HL-60 (cell line): ENCODE measurements around the gene MYL6B.

Source experiments
- DNase-seq, 2 experiments: peaks; one replicate each; pipeline ENCODE4 v3.0.0-alpha.2; 2010 to 2020; ENCODE audit warnings: low read depth in 1 of 2, low spot score in 1 of 2
- H3K27ac ChIP-seq: fragments of 250-450 bp; sonication (Bioruptor Pico); replicated peaks from 2 replicates; pipeline ENCODE4 v1.5.1; 2020; ENCODE audit warnings: mild to moderate bottlenecking, moderate library complexity
- H3K27me3 ChIP-seq: fragments of 250-450 bp; sonication (Bioruptor Pico); 2 replicates; pipeline ENCODE4 v1.5.1; 2021; ENCODE audit warnings: mild to moderate bottlenecking, moderate library complexity; ENCODE audit not compliant: insufficient read depth, poor library complexity, severe bottlenecking
- H3K4me3 ChIP-seq: replicated peaks from 2 replicates; pipeline ENCODE4 v1.5.1; 2011; ENCODE audit warnings: mild to moderate bottlenecking, control low read depth, low read length; ENCODE audit not compliant: insufficient read depth
- GABPA ChIP-seq: IDR thresholded peaks from 2 replicates; pipeline ENCODE4 v1.6.1; 2012; ENCODE audit warnings: low read depth
- POLR2AphosphoS5 ChIP-seq: IDR thresholded peaks from 2 replicates; pipeline ENCODE4 v1.6.1; 2012; ENCODE audit warnings: low read depth
- SPI1 ChIP-seq: IDR thresholded peaks from 2 replicates; pipeline ENCODE4 v1.6.1; 2012; ENCODE audit warnings: low read depth, mild to moderate bottlenecking, borderline replicate concordance
- TF ChIP-seq, protein P1 (sequence below): IDR thresholded peaks from 2 replicates; pipeline ENCODE4 v1.6.1; 2012; ENCODE audit warnings: low read depth; ENCODE audit not compliant: insufficient replicate concordance
- TF ChIP-seq, protein P2 (sequence below): IDR thresholded peaks from one replicate; pipeline ENCODE4 v1.5.1; 2011; ENCODE audit warnings: low read length, control low read depth, inconsistent platforms; ENCODE audit not compliant: insufficient read depth

The MYL6B gene

DNA sequence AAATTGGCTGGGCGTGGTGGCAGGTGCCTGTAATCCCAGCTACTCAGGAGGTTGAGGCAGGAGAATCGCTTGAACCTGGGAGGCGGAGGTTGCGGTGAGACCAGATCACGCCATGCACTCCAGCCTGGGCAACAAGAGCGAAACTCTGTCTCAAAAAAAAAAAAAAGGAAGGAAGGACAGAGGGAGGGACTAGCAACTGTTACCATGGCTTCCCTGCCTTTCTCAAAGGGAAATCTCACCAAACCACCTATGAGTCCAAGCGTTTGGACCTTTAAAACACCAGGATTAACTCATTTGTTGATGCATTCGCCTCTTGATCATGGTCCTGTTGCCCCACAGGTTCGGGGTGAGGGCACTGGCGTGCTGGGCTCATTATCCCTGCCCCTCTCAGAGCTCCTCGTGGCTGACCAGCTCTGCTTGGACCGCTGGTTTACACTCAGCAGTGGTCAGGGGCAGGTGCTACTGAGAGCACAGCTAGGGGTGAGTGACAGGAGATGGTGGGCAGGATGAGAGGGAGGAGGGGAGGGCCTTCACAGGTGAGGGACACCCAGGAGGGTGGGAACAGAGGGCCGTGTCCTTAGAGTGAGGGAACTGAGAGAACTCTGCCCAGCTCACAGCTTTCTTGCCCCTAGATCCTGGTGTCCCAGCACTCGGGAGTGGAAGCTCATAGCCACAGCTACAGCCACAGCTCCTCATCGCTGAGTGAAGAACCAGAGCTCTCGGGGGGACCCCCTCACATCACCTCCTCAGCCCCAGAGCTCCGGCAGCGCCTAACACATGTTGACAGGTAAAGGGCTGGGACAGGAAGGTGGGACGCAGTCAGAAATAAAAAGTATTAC, 10.2 kb upstream of the MYL6B start:
- Histone ChIP-seq H3K4me3 (no peak overlapping the region), H3K27ac (peak overlapping the region; percentile 35), H3K27me3 (no peaks in the 10 kb centered on the region)
- no peak for TF ChIP-seq POLR2AphosphoS5
- TF ChIP-seq GABPA, result no peak
- TF ChIP-seq, protein P1, sequence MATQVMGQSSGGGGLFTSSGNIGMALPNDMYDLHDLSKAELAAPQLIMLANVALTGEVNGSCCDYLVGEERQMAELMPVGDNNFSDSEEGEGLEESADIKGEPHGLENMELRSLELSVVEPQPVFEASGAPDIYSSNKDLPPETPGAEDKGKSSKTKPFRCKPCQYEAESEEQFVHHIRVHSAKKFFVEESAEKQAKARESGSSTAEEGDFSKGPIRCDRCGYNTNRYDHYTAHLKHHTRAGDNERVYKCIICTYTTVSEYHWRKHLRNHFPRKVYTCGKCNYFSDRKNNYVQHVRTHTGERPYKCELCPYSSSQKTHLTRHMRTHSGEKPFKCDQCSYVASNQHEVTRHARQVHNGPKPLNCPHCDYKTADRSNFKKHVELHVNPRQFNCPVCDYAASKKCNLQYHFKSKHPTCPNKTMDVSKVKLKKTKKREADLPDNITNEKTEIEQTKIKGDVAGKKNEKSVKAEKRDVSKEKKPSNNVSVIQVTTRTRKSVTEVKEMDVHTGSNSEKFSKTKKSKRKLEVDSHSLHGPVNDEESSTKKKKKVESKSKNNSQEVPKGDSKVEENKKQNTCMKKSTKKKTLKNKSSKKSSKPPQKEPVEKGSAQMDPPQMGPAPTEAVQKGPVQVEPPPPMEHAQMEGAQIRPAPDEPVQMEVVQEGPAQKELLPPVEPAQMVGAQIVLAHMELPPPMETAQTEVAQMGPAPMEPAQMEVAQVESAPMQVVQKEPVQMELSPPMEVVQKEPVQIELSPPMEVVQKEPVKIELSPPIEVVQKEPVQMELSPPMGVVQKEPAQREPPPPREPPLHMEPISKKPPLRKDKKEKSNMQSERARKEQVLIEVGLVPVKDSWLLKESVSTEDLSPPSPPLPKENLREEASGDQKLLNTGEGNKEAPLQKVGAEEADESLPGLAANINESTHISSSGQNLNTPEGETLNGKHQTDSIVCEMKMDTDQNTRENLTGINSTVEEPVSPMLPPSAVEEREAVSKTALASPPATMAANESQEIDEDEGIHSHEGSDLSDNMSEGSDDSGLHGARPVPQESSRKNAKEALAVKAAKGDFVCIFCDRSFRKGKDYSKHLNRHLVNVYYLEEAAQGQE, result no peak
- DNase-seq, result peak in 1 of 2 experiments; percentile 18

DNA sequence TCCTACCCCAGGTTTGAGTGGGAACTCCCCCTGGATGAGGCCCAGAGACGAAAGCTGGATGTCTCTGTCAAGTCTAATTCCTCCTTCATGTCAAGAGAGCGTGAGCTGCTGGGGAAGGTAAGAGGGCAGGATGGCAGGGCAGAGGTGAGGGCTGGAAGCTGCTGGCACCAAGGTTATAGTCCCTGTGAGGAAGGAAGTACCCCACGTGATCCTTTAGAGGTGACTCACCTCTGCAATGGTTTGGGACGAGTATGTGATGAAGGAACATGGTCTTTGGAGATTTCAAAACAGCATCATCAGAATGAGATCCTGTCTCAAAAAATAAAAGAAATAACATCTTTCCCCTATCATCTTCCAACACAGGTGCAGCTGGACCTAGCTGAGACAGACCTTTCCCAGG, 9.2 kb upstream of the MYL6B start:
- Histone ChIP-seq H3K27me3 (no peaks in the 10 kb centered on the region), H3K4me3 (no peak overlapping the region), H3K27ac (no peak overlapping the region)
- DNase-seq, result no peak
- TF ChIP-seq POLR2AphosphoS5 (no peak), SPI1 (no peak), GABPA (no peak)
- TF ChIP-seq, protein P2, sequence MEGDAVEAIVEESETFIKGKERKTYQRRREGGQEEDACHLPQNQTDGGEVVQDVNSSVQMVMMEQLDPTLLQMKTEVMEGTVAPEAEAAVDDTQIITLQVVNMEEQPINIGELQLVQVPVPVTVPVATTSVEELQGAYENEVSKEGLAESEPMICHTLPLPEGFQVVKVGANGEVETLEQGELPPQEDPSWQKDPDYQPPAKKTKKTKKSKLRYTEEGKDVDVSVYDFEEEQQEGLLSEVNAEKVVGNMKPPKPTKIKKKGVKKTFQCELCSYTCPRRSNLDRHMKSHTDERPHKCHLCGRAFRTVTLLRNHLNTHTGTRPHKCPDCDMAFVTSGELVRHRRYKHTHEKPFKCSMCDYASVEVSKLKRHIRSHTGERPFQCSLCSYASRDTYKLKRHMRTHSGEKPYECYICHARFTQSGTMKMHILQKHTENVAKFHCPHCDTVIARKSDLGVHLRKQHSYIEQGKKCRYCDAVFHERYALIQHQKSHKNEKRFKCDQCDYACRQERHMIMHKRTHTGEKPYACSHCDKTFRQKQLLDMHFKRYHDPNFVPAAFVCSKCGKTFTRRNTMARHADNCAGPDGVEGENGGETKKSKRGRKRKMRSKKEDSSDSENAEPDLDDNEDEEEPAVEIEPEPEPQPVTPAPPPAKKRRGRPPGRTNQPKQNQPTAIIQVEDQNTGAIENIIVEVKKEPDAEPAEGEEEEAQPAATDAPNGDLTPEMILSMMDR, result no peak
- TF ChIP-seq, protein P1, result no peak

DNA sequence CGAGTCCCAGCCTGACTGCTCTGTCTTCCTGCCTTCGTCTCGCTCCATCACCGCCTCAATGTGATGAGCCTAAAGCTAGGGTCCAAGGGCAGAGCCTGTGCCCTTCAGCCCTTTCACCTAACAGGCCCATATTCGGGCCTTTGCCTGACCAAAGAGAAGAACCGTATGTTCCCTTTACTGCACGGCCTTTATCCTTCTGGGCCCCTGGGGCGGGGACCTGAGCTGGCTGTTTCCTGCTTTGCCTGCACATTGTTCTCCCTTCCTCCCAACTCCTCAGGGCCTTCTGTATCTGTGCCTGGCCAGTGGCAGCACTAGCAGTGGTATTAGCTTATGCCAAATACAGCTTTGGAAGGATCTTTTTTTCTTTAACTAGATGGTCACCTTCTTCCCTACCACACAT, 8.5 kb upstream of the MYL6B start:
- no peaks in the 10 kb centered on the region for H3K27me3 ChIP-seq

More for the DNA sequence above, 8.5 kb upstream of the MYL6B start:
- TF ChIP-seq, protein P1, result no peak
- TF ChIP-seq POLR2AphosphoS5, result no peak
- TF ChIP-seq GABPA, result no peak
- no peak for TF ChIP-seq SPI1
- TF ChIP-seq, protein P2, result no peak
- Histone ChIP-seq H3K27ac (no peak overlapping the region), H3K4me3 (no peak overlapping the region)
- DNase-seq, result no peak
